GM13976 (cell line): ENCODE measurements around the gene BMAL1.

ENCODE experiments used
- DNase-seq: peaks from one replicate; pipeline ENCODE4 v3.0.0; 2012; ENCODE audit warnings: low spot score
- CTCF ChIP-seq: IDR thresholded peaks from 2 replicates; pipeline ENCODE4 v1.5.1; 2012; ENCODE audit warnings: borderline replicate concordance, mild to moderate bottlenecking; ENCODE audit not compliant: insufficient read depth; ENCODE audit errors: extremely low read depth, missing control alignments, control extremely low read depth
- in situ Hi-C: fragments of 300-500 bp; cut with MboI; formaldehyde crosslinking; loops from one replicate; pipeline ENCODE4 v1.12.0; 2022; ENCODE audit warnings: low sequenced_read_pairs, mixed read lengths, inconsistent platforms; ENCODE audit not compliant: unreplicated experiment

The BMAL1 gene

GRCh38 chr11:13343067-13343466 lies 65.5 kb downstream of the BMAL1 start:
- peak; percentile 45 for DNase-seq
- in situ Hi-C loops = loop anchor here (25.0 kb wide), 1 partner anchor 381 kb away; no protein-coding TSS in a partner anchor
- no peak for TF ChIP-seq CTCF

- DNase-seq = peak; percentile 74
- in situ Hi-C loops = loop anchor here (25.0 kb wide), 1 partner anchor 382 kb away; no protein-coding TSS in a partner anchor
- peak; percentile 74 for TF ChIP-seq CTCF
These were observed 66.5 kb downstream of the BMAL1 start for GRCh38 chr11:13343931-13344717.

DNA sequence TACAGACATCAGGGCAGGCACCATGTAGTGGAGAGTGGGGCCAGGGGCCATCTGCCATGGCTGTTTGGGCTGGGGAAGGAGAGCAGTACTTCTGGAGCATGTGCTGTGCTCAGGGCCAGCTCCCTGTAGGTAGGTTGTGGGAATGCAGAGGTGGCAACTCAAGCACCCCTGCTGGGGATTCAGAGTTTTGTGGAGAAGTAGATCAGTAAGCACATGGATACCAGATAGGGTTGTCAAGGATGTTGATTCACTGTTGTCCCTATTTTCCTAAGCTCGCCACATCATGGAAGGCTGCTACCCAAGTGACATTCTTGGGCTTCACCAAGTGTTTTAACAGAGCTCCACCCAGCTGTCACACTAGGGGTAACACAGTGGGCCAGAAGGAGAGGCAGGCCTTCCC lies 67.2 kb downstream of the BMAL1 start:
- in situ Hi-C loops = loop anchor here (25.0 kb wide), 1 partner anchor 383 kb away; no protein-coding TSS in a partner anchor
- no peak for DNase-seq
- no peak for TF ChIP-seq CTCF

DNA sequence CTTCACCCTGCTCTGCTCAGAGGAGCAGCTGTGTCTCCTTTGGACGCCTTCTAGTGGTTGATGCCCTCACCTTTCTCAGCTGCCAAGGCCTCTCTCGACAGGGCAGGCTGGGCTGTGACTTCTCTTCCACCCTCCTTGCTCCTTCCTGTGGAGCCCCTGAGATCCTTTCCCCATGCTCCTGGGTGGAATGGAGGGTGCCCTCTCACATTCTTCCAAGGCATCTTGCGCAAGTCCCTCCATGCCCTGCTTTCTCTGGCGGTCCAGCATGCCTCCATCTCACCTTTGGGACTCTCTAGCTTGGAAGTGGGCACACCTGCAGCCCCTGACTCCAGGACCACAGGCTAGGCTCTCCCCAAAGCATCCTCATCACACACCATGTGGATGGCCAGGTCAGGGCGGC lies 68.9 kb downstream of the BMAL1 start:
- no peak for TF ChIP-seq CTCF
- no peak for DNase-seq
- in situ Hi-C loops = loop anchor here (25.0 kb wide), 1 partner anchor 384 kb away; no protein-coding TSS in a partner anchor

DNA sequence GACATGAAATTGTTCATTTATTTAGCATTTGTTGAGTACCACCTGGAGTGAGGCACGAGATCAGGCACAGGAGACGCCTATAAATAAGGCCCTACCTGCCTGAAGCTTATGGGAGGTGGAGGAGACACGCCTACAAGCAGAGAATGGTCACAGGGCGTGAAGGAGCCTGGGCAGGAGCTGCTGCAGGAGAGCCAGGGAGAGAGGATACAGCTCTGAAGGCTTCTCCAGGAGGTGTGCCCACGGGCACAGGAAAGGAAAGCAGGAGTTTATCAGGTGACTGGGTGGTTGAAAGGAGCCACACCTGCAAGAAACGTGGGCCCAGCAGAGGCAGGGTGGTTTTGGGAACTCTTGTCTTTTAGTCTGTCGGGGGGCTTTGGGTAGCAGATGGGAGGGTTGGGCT lies 70.3 kb downstream of the BMAL1 start:
- in situ Hi-C loops = loop anchor here (25.0 kb wide), 1 partner anchor 386 kb away; no protein-coding TSS in a partner anchor
- no peak for TF ChIP-seq CTCF
- no peak for DNase-seq

GRCh38 chr11:13348305-13348704 lies 70.7 kb downstream of the BMAL1 start:
- peak; percentile 41 for DNase-seq
- in situ Hi-C loops = loop anchor here (25.0 kb wide), 1 partner anchor 386 kb away; no protein-coding TSS in a partner anchor
- TF ChIP-seq CTCF = no peak
